KMS-11 (cell line): ENCODE measurements around the gene IPPK.

ENCODE experiments used
- H2AFZ ChIP-seq: fragments of 200-600 bp; sonication (generic); 2 replicates; pipeline ENCODE4 v1.6.1; 2016; ENCODE audit warnings: antibody characterized with exemption, mixed run types, low read depth
- H3K27ac ChIP-seq: fragments of 200-600 bp; sonication (generic); 2 replicates; pipeline ENCODE4 v1.6.1; 2016; ENCODE audit warnings: mild to moderate bottlenecking, mixed run types
- H3K27me3 ChIP-seq: fragments of 200-600 bp; sonication (generic); 2 replicates; pipeline ENCODE4 v1.6.1; 2017; ENCODE audit warnings: mild to moderate bottlenecking, low read depth, mixed run types, moderate library complexity; ENCODE audit not compliant: insufficient read depth
- H3K36me3 ChIP-seq: fragments of 200-600 bp; sonication (generic); 2 replicates; pipeline ENCODE4 v1.6.1; 2017; ENCODE audit warnings: mild to moderate bottlenecking, mixed run types; ENCODE audit not compliant: insufficient read depth
- H3K4me1 ChIP-seq: fragments of 200-600 bp; sonication (generic); 2 replicates; pipeline ENCODE4 v1.6.1; 2016; ENCODE audit warnings: mild to moderate bottlenecking, low read depth, mixed run types; ENCODE audit not compliant: poor library complexity, severe bottlenecking
- H3K4me2 ChIP-seq: fragments of 200-600 bp; sonication (generic); 2 replicates; pipeline ENCODE4 v1.7.0; 2016; ENCODE audit warnings: mild to moderate bottlenecking, mixed run types
- H3K4me3 ChIP-seq: fragments of 200-600 bp; sonication (generic); IDR thresholded peaks from 2 replicates; pipeline ENCODE4 v1.6.1; 2017; ENCODE audit warnings: low read depth, low read length, mixed read lengths; ENCODE audit not compliant: insufficient read depth
- H3K79me2 ChIP-seq: fragments of 200-600 bp; sonication (generic); 2 replicates; pipeline ENCODE4 v1.6.1; 2016; ENCODE audit warnings: low read depth, mixed run types; ENCODE audit not compliant: insufficient read depth
- H3K9ac ChIP-seq: fragments of 200-600 bp; sonication (generic); 2 replicates; pipeline ENCODE4 v1.6.1; 2016; ENCODE audit warnings: mild to moderate bottlenecking, mixed run types
- H4K20me1 ChIP-seq: fragments of 200-600 bp; sonication (generic); 2 replicates; pipeline ENCODE4 v1.6.1; 2016; ENCODE audit warnings: mild to moderate bottlenecking, mixed run types; ENCODE audit not compliant: insufficient read depth
- TF ChIP-seq, protein P1 (sequence below): fragments of 200-600 bp; sonication (generic); conservative IDR thresholded peaks from 2 replicates; pipeline ENCODE4 v1.6.1; 2017; ENCODE audit warnings: low read depth, mild to moderate bottlenecking, antibody characterized with exemption, low read length, moderate library complexity, mixed read lengths

IPPK gene

DNA sequence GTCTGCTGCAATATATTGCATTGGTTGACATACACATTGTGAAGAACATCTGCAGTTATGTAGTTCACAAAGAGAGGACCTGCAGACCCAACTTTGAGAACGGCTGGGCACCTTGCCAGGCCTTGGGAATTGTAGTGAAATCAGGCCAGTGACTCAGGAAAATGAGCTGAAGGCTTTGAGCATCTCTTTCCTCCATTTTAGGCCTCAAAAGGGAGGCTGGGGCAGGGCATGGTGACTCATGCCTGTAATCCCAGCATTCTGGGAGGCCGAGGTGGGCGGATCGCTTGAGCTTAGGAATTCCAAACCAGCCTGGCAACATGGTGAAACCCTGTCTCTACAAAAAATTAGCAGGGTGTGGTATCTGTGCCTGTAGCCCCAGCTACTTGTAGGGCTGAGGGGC lies 1.4 kb upstream of the IPPK start:
- Histone ChIP-seq H3K4me3 (no peak overlapping the region), H3K27ac (no peak overlapping the region), H2AFZ (no peak overlapping the region), H3K4me1 (peaks cover 21% of the 10 kb centered on the region), H3K36me3 (no peaks in the 10 kb centered on the region), H4K20me1 (no peaks in the 10 kb centered on the region), H3K4me2 (no peak overlapping the region; the same call in 1 of the 2 replicates), H3K9ac (no peak overlapping the region), H3K27me3 (no peaks in the 10 kb centered on the region), H3K79me2 (peaks cover 37% of the 10 kb centered on the region; the same call in 1 of the 2 replicates)
- TF ChIP-seq, protein P1, sequence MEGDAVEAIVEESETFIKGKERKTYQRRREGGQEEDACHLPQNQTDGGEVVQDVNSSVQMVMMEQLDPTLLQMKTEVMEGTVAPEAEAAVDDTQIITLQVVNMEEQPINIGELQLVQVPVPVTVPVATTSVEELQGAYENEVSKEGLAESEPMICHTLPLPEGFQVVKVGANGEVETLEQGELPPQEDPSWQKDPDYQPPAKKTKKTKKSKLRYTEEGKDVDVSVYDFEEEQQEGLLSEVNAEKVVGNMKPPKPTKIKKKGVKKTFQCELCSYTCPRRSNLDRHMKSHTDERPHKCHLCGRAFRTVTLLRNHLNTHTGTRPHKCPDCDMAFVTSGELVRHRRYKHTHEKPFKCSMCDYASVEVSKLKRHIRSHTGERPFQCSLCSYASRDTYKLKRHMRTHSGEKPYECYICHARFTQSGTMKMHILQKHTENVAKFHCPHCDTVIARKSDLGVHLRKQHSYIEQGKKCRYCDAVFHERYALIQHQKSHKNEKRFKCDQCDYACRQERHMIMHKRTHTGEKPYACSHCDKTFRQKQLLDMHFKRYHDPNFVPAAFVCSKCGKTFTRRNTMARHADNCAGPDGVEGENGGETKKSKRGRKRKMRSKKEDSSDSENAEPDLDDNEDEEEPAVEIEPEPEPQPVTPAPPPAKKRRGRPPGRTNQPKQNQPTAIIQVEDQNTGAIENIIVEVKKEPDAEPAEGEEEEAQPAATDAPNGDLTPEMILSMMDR: no peak

DNA sequence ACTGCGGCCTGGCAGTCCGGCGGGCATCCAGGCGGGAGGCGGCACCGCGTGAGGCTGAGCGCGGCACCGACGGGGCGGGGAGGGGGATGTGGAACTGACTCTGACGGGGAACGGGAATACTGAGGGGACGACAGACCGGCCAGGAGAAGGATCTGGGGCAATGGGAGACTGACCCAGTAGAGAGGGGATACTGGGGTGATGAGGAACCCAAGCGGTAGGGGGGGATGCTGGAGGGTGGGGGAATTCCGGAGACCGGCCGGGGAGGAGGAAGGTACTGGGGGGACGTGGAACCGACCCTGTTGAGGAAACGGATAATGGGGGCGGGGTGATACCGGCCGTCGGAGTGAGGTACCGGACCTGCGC lies 423 bp downstream of the IPPK start:
- Histone ChIP-seq H2AFZ (peak overlapping the region; percentile 72), H4K20me1 (no peaks in the 10 kb centered on the region), H3K27ac (peak overlapping the region; percentile 44), H3K4me3 (no peak overlapping the region), H3K4me1 (peaks cover 21% of the 10 kb centered on the region), H3K36me3 (no peaks in the 10 kb centered on the region), H3K79me2 (peaks cover 55% of the 10 kb centered on the region), H3K9ac (peak overlapping the region; percentile 64; the same call in 1 of the 2 replicates), H3K27me3 (no peaks in the 10 kb centered on the region), H3K4me2 (peak overlapping the region; percentile 70)
- TF ChIP-seq, protein P1: no peak

DNA sequence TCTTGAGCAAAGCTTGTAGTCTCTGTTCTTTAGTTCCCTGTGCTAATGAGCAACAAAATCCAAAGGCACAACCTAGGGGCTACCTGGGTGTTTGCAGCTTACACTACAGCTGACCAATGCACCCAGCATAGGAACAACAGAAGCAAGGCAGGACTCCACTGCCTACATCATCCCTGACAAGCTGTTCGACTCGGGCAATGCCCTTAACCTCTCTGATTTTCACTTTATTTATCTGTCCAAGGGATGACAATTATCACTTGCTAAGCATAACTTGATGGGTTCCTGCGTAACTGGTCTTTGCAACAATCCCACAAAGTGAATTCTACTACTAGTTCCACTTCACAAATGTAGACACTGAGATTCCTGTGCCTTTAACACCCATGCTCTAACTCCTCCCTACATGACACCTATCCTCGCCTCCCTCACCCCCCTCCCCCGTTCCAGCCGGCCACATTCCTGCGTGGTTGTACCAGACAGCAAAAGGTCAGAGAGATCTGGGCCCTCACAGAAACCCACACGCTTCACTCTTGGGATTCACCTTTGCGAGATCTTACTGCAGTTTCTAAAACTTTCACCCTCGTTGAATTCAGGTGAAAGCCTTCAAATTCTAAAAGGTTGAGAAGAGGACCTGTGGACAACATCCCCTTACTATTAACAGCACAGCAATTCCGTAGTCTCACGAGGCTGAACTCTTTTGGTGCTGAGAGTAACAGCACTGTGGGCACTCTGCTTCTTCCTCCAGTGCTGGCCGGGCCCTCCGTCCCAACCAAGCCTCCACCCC lies 995 bp downstream of the IPPK start:
- peaks cover 21% of the 10 kb centered on the region for H3K4me1 ChIP-seq
- H3K27ac ChIP-seq: peak overlapping the region; percentile 44
- H2AFZ ChIP-seq: peak overlapping the region; percentile 72
- no peaks in the 10 kb centered on the region for H3K36me3 ChIP-seq
- no peaks in the 10 kb centered on the region for H3K27me3 ChIP-seq
- H3K4me3 ChIP-seq: no peak overlapping the region
- TF ChIP-seq, protein P1: no peak
- H3K4me2 ChIP-seq: peak overlapping the region; percentile 70
- peak overlapping the region; percentile 64; the same call in 1 of the 2 replicates for H3K9ac ChIP-seq
- no peaks in the 10 kb centered on the region for H4K20me1 ChIP-seq
- H3K79me2 ChIP-seq: peaks cover 61% of the 10 kb centered on the region

DNA sequence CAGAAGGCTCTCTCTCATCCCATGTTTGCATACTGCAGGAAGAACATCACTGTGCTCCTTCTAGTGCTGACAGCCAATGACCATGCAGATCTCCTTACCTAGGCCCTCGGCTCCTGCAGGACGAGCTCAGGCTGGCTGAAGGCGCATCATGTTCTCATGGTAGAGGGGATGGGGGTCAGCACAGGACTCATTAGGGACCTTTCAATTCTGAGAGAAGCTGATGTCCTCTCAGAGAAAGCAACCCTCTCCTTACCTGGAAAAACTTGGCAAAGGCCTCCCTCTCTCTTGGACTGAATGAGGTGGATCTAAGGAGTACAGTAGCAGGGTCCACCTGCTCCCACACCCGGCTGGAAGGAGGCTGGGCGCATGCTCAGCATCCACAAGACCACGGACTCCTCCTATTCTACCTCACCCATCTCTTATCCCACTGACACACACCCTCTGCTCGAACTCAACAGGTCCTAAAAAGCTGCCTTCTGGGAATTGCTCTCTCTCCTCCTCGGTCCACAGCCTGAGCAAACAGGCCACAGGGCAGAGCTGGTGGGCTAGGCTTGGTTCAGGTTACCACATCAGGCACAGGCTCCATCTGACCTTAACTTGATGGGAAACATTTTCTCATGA lies 2.9 kb downstream of the IPPK start:
- H3K36me3 ChIP-seq: no peaks in the 10 kb centered on the region
- no peaks in the 10 kb centered on the region for H3K27me3 ChIP-seq
- no peak overlapping the region for H3K4me3 ChIP-seq
- no peak overlapping the region for H3K9ac ChIP-seq
- H2AFZ ChIP-seq: no peak overlapping the region
- peaks cover 78% of the 10 kb centered on the region for H3K79me2 ChIP-seq
- no peak overlapping the region; the same call in 1 of the 2 replicates for H3K4me2 ChIP-seq
- H3K27ac ChIP-seq: no peak overlapping the region
- no peaks in the 10 kb centered on the region for H4K20me1 ChIP-seq
- peaks cover 21% of the 10 kb centered on the region for H3K4me1 ChIP-seq
- TF ChIP-seq, protein P1: no peak
